IMR-90 (cell line): Measurements from ENCODE around the gene SAXO1. TPM values are rescaled to one million over a fixed set of nuclear protein-coding genes. Genes with fewer than 3 reads are reported as not detected.

Experiments
- ATAC-seq: fragments of 200-7000 bp; cut with Tn5 transposase; 2 replicates; pipeline ENCODE4 v1.9.1; 2020; ENCODE audit warnings: low read depth, mild to moderate bottlenecking, moderate library complexity
- BruUV-seq: library from RNA; stranded (reverse); fragments of 400-500 nt; replicated peaks from 2 replicates; lab custom pipeline; 2021; lab: Mats Ljungman, UMichigan
- CTCF ChIA-PET: fragments of 300-600 bp; formaldehyde crosslinking; extraction: SDS; loops from one replicate; lab custom pipeline; 2021; ENCODE audit warnings: antibody characterized with exemption; lab: Yijun Ruan, JAX
- POLR2A ChIA-PET: fragments of 300-600 bp; sonication (Branson Sonifier 250); formaldehyde crosslinking; loops from one replicate; lab custom pipeline; 2022; ENCODE audit warnings: antibody characterized with exemption; ENCODE audit not compliant: unreplicated experiment; lab: Charles Lee
- DNase-seq: peaks from one replicate; pipeline ENCODE4 v3.0.0; 2013
- H2AFZ ChIP-seq: replicated peaks from 2 replicates; pipeline ENCODE3; 2013; ENCODE audit warnings: low read length, mild to moderate bottlenecking; ENCODE audit not compliant: poor library complexity
- H2AK5ac ChIP-seq: 2 replicates; pipeline ENCODE4 v1.6.1; 2013; ENCODE audit warnings: low read depth, low read length, inconsistent platforms
- H2AK9ac ChIP-seq: replicated peaks from 2 replicates; pipeline ENCODE3; 2013; ENCODE audit warnings: mild to moderate bottlenecking, low read depth, low read length, moderate library complexity; ENCODE audit not compliant: poor library complexity
- H2BK120ac ChIP-seq: 2 replicates; pipeline ENCODE4 v1.6.1; 2013; ENCODE audit warnings: low read depth, low read length, inconsistent platforms
- H2BK15ac ChIP-seq: 3 replicates; pipeline ENCODE4 v1.6.1; 2013; ENCODE audit warnings: low read depth, low read length, inconsistent platforms
- H2BK20ac ChIP-seq: 2 replicates; pipeline ENCODE4 v1.6.1; 2013; ENCODE audit warnings: low read depth, mild to moderate bottlenecking, inconsistent platforms, low read length, moderate library complexity
- H2BK5ac ChIP-seq: 2 replicates; pipeline ENCODE4 v1.6.1; 2013; ENCODE audit warnings: mild to moderate bottlenecking, low read depth, low read length, inconsistent platforms; ENCODE audit not compliant: poor library complexity, severe bottlenecking
- H3K14ac ChIP-seq: replicated peaks from 2 replicates; pipeline ENCODE4 v1.6.1; 2013; ENCODE audit warnings: low read depth, low read length, inconsistent platforms
- H3K18ac ChIP-seq: 2 replicates; pipeline ENCODE4 v1.6.1; 2013; ENCODE audit warnings: low read depth, low read length, control low read depth
- H3K23ac ChIP-seq: 2 replicates; pipeline ENCODE4 v1.6.1; 2013; ENCODE audit warnings: low read depth, low read length, inconsistent platforms
- H3K27ac ChIP-seq: 2 replicates; pipeline ENCODE4 v1.5.1; 2013; ENCODE audit warnings: mild to moderate bottlenecking, control low read depth, low read length; ENCODE audit not compliant: insufficient read depth
- H3K27me3 ChIP-seq: 2 replicates; pipeline ENCODE4 v1.6.1; 2013; ENCODE audit warnings: low read length; ENCODE audit not compliant: control insufficient read depth, insufficient read depth
- H3K36me3 ChIP-seq: 2 replicates; pipeline ENCODE4 v1.6.1; 2013; ENCODE audit warnings: low read length, mixed read lengths; ENCODE audit not compliant: control insufficient read depth, insufficient read depth
- H3K4ac ChIP-seq: 2 replicates; pipeline ENCODE4 v1.6.1; 2013; ENCODE audit warnings: low read depth, low read length, inconsistent platforms
- H3K4me1 ChIP-seq: 2 replicates; pipeline ENCODE4 v1.6.1; 2013; ENCODE audit warnings: low read length, mixed read lengths; ENCODE audit not compliant: control insufficient read depth, insufficient read depth
- H3K4me2 ChIP-seq: 2 replicates; pipeline ENCODE4 v1.6.1; 2013; ENCODE audit warnings: low read depth, mild to moderate bottlenecking, control low read depth, low read length, moderate library complexity
- H3K4me3 ChIP-seq: 2 replicates; pipeline ENCODE4 v1.5.1; 2013; ENCODE audit warnings: low read depth, mild to moderate bottlenecking, control low read depth, low read length, moderate library complexity; ENCODE audit not compliant: insufficient read depth
- H3K56ac ChIP-seq: 2 replicates; pipeline ENCODE4 v1.6.1; 2013; ENCODE audit warnings: low read length, inconsistent platforms; ENCODE audit not compliant: insufficient read depth; ENCODE audit errors: extremely low read depth
- H3K79me1 ChIP-seq, 2 experiments: 2 replicates each; pipeline ENCODE4 v1.6.1; 2013; ENCODE audit warnings: low read length in 2 of 2, inconsistent platforms in 1 of 2, low read depth in 1 of 2
- H3K9ac ChIP-seq: 2 replicates; pipeline ENCODE4 v1.6.1; 2013; ENCODE audit warnings: low read depth, low read length, control low read depth
- H3K9me1 ChIP-seq: 2 replicates; pipeline ENCODE4 v1.6.1; 2013; ENCODE audit warnings: low read length, inconsistent platforms; ENCODE audit not compliant: insufficient read depth
- H3K9me3 ChIP-seq: 2 replicates; pipeline ENCODE4 v1.6.1; 2013; ENCODE audit warnings: low read length; ENCODE audit not compliant: control insufficient read depth, insufficient read depth
- H4K20me1 ChIP-seq: 2 replicates; pipeline ENCODE4 v1.6.1; 2013; ENCODE audit warnings: low read length, inconsistent platforms; ENCODE audit not compliant: insufficient read depth
- H4K5ac ChIP-seq: 2 replicates; pipeline ENCODE4 v1.6.1; 2013; ENCODE audit warnings: mild to moderate bottlenecking, low read depth, low read length, control low read depth
- H4K8ac ChIP-seq, 2 experiments: 2 replicates each; pipeline ENCODE4 v1.6.1; 2013; ENCODE audit warnings: low read depth in 2 of 2, low read length in 2 of 2, control low read depth in 1 of 2, inconsistent platforms in 1 of 2
- H4K91ac ChIP-seq: 2 replicates; pipeline ENCODE4 v1.6.1; 2013; ENCODE audit warnings: low read depth, low read length, inconsistent platforms; ENCODE audit not compliant: insufficient read depth
- BHLHE40 ChIP-seq: fragments of 150-350 bp; IDR thresholded peaks from 2 replicates; pipeline ENCODE4 v1.6.1; 2016; ENCODE audit warnings: mild to moderate bottlenecking, low read depth, low read length
- CEBPB ChIP-seq: IDR thresholded peaks from 2 replicates; pipeline ENCODE4 v1.6.1; 2012; ENCODE audit warnings: low read depth, low read length, improper control_type of control experiment
- CHD1 ChIP-seq: IDR thresholded peaks from 2 replicates; pipeline ENCODE4 v1.6.1; 2012; ENCODE audit warnings: low read depth, low read length, improper control_type of control experiment
- FOS ChIP-seq: fragments of 150-350 bp; IDR thresholded peaks from 2 replicates; pipeline ENCODE4 v1.6.1; 2016; ENCODE audit warnings: low read depth, low read length
- MAFK ChIP-seq: IDR thresholded peaks from 2 replicates; pipeline ENCODE4 v1.6.1; 2012; ENCODE audit warnings: low read depth, low read length, improper control_type of control experiment
- MAZ ChIP-seq: IDR thresholded peaks from 2 replicates; pipeline ENCODE4 v1.6.1; 2012; ENCODE audit warnings: low read depth, mild to moderate bottlenecking, low read length, improper control_type of control experiment, moderate library complexity, borderline replicate concordance
- MXI1 ChIP-seq: IDR thresholded peaks from 2 replicates; pipeline ENCODE4 v1.6.1; 2012; ENCODE audit warnings: low read depth, mild to moderate bottlenecking, low read length, moderate library complexity, borderline replicate concordance
- NFE2L2 ChIP-seq: fragments of 150-350 bp; IDR thresholded peaks from 2 replicates; pipeline ENCODE4 v1.6.1; 2016; ENCODE audit warnings: low read depth, mild to moderate bottlenecking, low read length
- POLR2A ChIP-seq: IDR thresholded peaks from 2 replicates; pipeline ENCODE4 v1.6.1; 2012; ENCODE audit warnings: mild to moderate bottlenecking, low read depth, low read length
- RAD21 ChIP-seq: IDR thresholded peaks from 2 replicates; pipeline ENCODE4 v1.6.1; 2012; ENCODE audit warnings: low read length, improper control_type of control experiment
- RCOR1 ChIP-seq: IDR thresholded peaks from 2 replicates; pipeline ENCODE4 v1.6.1; 2012; ENCODE audit warnings: mild to moderate bottlenecking, low read length, improper control_type of control experiment; ENCODE audit not compliant: insufficient replicate concordance
- RFX5 ChIP-seq: IDR thresholded peaks from 2 replicates; pipeline ENCODE4 v1.8.0; 2012; ENCODE audit warnings: low read depth, mild to moderate bottlenecking, low read length, moderate library complexity
- SMC3 ChIP-seq: fragments of 150-350 bp; IDR thresholded peaks from 2 replicates; pipeline ENCODE4 v1.6.1; 2016; ENCODE audit warnings: low read depth, mild to moderate bottlenecking, antibody characterized with exemption, low read length, moderate library complexity
- dilution Hi-C: fragments of 300-500 bp; cut with HindIII; formaldehyde crosslinking; loops from one replicate; pipeline ENCODE4 v1.14.3; 2018; ENCODE audit warnings: low sequenced_read_pairs; ENCODE audit not compliant: unreplicated experiment
- in situ Hi-C: fragments of 300-500 bp; cut with MboI; formaldehyde crosslinking; loops from 3 replicates; pipeline ENCODE4 v1.14.3; 2019; ENCODE audit warnings: low sequenced_read_pairs, inconsistent platforms, mixed read lengths
- intact Hi-C: fragments of 100-400 bp; cut with micrococcal nuclease; formaldehyde crosslinking; loops from 2 replicates; pipeline ENCODE4 v1.10.0; 2022
- polyA plus RNA-seq, 3 experiments: library from polyadenylated mRNA; depleted of rRNA; stranded (reverse); fragments of >200 nt; gene quantifications; 2 replicates each; pipeline ENCODE4 v1.2.3, GENCODE V29; 2012; ENCODE audit warnings: low replicate concordance in 1 of 3
- total RNA-seq: library from RNA; depleted of rRNA; stranded (reverse); fragments of >200 nt; gene quantifications from 2 replicates; pipeline ENCODE4 v1.2.3, GENCODE V29; 2012
- TF ChIP-seq, protein P1 (sequence below): fragments of 150-350 bp; IDR thresholded peaks from 2 replicates; pipeline ENCODE4 v1.6.1; 2017; ENCODE audit warnings: mild to moderate bottlenecking, antibody characterized with exemption, low read length, low read depth
- TF ChIP-seq, protein P2 (sequence below): fragments of 150-350 bp; IDR thresholded peaks from 2 replicates; pipeline ENCODE4 v1.6.1; 2016; ENCODE audit warnings: low read depth, mild to moderate bottlenecking, low read length, moderate library complexity, borderline replicate concordance
- TF ChIP-seq, protein P3 (sequence below): conservative IDR thresholded peaks from 2 replicates; pipeline ENCODE4 v1.5.1; 2012; ENCODE audit warnings: mild to moderate bottlenecking, low read depth, low read length, improper control_type of control experiment

SAXO1 gene
- total and polyA plus RNA-seq, 2 of the 4 experiments (the other 2 are of a cell fraction), result not detected

DNA sequence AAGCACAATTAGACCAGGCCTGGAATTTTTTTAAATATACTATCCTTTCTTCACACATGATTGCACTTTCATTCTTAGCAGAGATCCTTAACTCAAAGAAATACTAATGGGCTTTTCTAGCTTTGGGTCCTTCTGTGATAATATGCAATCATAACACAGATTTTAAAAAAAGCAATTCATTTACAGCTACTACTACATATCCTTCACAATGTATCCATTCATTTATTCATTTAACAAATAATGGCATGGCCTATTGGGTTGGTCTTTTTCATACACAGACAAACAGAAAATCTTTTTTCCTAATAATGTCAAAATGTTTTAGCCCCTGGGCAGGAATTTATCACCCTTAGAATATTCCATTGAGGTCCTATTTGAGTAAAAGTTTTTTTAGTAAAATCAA is 47.0 kb downstream of the SAXO1 start:
- H3K27me3 ChIP-seq, result peaks cover 10% of the 10 kb centered on the region
- ATAC-seq (no peak), DNase-seq (no peak)
- in situ Hi-C loops, result no loop called here
- H2BK5ac ChIP-seq, result no peak overlapping the region
- H3K27ac ChIP-seq, result no peak overlapping the region
- no peaks in the 10 kb centered on the region for H3K9me1 ChIP-seq
- no peak overlapping the region for H3K56ac ChIP-seq
- no peaks in the 10 kb centered on the region for H4K20me1 ChIP-seq
- no peak overlapping the region for H3K4ac ChIP-seq
- BruUV-seq, result no TSS peak
- no peak overlapping the region for H3K23ac ChIP-seq
- no peak overlapping the region for H4K8ac ChIP-seq
- intact Hi-C loops, result no loop called here
- no peak overlapping the region for H3K9ac ChIP-seq
- H3K4me1 ChIP-seq, result 0 out of 2 replicates have a peak, but pooled peaks cover 2% of the 10 kb centered on the region
- TF ChIP-seq RAD21 (no peak), CHD1 (no peak), MXI1 (no peak), POLR2A (no peak), RCOR1 (no peak), FOS (no peak), SMC3 (no peak), NFE2L2 (no peak), MAFK (no peak), MAZ (no peak), BHLHE40 (no peak), CEBPB (no peak), RFX5 (no peak)
- TF ChIP-seq, protein P1, sequence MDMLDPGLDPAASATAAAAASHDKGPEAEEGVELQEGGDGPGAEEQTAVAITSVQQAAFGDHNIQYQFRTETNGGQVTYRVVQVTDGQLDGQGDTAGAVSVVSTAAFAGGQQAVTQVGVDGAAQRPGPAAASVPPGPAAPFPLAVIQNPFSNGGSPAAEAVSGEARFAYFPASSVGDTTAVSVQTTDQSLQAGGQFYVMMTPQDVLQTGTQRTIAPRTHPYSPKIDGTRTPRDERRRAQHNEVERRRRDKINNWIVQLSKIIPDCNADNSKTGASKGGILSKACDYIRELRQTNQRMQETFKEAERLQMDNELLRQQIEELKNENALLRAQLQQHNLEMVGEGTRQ, result no peak
- TF ChIP-seq, protein P2, sequence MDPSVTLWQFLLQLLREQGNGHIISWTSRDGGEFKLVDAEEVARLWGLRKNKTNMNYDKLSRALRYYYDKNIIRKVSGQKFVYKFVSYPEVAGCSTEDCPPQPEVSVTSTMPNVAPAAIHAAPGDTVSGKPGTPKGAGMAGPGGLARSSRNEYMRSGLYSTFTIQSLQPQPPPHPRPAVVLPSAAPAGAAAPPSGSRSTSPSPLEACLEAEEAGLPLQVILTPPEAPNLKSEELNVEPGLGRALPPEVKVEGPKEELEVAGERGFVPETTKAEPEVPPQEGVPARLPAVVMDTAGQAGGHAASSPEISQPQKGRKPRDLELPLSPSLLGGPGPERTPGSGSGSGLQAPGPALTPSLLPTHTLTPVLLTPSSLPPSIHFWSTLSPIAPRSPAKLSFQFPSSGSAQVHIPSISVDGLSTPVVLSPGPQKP, result no peak
- TF ChIP-seq, protein P3, sequence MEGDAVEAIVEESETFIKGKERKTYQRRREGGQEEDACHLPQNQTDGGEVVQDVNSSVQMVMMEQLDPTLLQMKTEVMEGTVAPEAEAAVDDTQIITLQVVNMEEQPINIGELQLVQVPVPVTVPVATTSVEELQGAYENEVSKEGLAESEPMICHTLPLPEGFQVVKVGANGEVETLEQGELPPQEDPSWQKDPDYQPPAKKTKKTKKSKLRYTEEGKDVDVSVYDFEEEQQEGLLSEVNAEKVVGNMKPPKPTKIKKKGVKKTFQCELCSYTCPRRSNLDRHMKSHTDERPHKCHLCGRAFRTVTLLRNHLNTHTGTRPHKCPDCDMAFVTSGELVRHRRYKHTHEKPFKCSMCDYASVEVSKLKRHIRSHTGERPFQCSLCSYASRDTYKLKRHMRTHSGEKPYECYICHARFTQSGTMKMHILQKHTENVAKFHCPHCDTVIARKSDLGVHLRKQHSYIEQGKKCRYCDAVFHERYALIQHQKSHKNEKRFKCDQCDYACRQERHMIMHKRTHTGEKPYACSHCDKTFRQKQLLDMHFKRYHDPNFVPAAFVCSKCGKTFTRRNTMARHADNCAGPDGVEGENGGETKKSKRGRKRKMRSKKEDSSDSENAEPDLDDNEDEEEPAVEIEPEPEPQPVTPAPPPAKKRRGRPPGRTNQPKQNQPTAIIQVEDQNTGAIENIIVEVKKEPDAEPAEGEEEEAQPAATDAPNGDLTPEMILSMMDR, result no peak
- H3K79me1 ChIP-seq, result no peaks in the 10 kb centered on the region
- H4K91ac ChIP-seq, result no peak overlapping the region
- peaks cover 3% of the 10 kb centered on the region; the same call in 1 of the 2 replicates for H3K9me3 ChIP-seq
- ChIA-PET POLR2A (no interaction called here), CTCF (no interaction called here)
- no peak overlapping the region for H3K4me2 ChIP-seq
- H4K5ac ChIP-seq, result no peak overlapping the region
- no peak overlapping the region for H2AFZ ChIP-seq
- H2BK15ac ChIP-seq, result no peak overlapping the region
- dilution Hi-C loops, result no loop called here
- no peak overlapping the region for H3K18ac ChIP-seq
- no peak overlapping the region for H2AK9ac ChIP-seq
- no peak overlapping the region for H2BK120ac ChIP-seq
- no peak overlapping the region for H3K4me3 ChIP-seq
- H2AK5ac ChIP-seq, result no peak overlapping the region
- no peak overlapping the region for H2BK20ac ChIP-seq
- no peaks in the 10 kb centered on the region for H3K36me3 ChIP-seq
- H3K14ac ChIP-seq, result no peak overlapping the region
